GM18526 (cell line): ENCODE data around the gene TPRA1.

Experiments used
- POLR2A ChIP-seq: IDR thresholded peaks from 3 replicates; pipeline ENCODE4 v1.6.1; 2011; ENCODE audit not compliant: insufficient read length; ENCODE audit errors: extremely low read depth

The TPRA1 gene

DNA sequence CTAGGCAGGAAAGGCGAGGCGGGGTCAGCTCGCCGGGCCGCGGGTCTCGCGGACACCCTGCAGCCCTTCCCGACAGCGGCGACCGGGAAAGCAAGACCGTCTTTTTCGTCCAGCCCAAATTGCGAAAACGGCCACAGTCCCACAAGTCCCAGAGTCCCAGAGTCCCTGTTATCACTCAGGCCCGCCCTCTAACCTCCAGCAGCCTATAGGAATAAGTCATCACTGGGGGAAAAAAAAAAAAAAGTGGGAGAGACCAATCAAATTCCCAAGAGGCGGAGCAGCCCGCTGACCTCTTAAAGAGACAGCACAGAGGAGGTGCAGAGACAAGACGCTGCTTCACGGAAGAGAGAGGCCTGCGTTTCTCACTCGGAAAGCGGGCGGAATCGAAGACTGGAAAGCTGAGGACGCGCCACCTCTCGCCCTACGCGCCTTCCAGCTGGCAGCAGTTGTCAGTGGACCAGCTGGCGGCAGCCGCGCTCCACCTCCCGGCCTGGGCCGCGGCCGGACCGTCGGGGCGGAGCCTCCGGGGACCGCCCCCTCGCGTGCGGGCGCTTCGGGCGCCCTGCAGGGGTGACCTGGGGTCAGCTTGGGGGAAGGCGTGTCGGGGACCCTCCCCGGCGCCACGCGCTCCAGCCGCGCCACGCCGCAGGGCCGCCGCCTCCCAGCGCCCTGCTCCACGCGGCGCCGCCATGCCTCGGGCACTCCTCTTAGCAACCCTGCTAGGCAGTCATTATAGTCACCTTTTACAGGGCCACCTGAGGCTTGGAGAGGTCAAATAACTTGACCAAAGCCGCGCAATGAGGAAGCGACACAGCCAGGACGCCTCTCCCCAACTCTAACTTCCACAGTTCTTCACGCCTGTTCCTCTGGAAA is at the start of gene TPRA1:
TPRA1 (minus strand) TSS at position 141 of the 873 bp plus-strand sequence. CDS start 10,587 bp downstream, outside the sequence.
- peak; percentile 52 for TF ChIP-seq POLR2A

DNA sequence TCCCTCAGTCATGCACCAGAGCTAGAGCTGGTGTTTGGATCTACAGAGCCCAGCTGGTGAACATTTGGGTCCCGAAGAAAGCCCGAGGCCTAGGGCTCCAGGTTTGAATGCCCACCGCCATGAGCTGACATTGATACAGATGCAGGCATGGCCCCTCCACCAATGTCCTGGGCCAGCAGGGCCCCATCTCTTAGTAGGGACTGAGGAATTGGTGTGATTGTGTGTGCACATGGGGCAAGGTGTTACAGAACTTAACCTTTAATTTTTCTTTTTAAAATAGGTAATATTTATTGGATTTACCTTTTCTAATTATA is 49.5 kb upstream of the TPRA1 start:
- no peak for TF ChIP-seq POLR2A

DNA sequence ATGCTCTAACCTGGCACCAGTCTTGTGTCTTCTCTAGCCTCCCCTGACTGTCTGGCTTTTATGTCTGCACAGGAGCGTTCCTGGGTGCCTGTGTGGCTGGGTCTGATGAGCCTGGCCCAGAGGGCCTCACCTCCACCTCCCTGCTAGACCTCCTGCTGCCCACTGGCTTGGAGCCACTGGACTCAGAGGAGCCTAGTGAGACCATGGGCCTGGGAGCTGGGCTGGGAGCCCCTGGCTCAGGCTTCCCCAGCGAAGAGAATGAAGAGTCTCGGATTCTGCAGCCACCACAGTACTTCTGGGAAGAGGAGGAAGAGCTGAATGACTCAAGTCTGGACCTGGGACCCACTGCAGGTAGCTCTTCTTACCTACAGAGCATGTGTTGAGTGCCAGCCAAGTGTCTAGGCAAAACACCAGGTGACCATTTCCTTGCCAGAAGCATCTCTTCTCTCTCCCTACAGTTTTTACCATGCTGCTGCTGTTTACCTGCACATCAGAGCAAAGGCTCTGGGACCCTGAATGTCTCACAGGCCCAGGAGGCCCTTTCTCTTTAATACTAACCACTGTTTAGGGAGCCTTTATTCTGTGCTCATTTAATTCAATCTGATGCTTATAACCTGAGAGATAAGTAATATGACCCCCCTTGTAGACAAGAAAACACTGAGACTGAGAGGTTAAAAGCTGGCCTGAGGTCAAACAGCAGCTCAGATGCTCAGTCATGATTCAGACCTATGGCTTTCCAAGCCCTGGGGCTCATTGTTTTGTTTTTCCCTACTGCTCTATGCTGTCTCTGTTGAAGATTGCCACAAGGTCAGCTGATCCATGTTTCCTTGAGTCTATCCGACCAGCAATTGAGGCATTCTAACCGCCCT is 48.9 kb upstream of the TPRA1 start:
- no peak for TF ChIP-seq POLR2A

DNA sequence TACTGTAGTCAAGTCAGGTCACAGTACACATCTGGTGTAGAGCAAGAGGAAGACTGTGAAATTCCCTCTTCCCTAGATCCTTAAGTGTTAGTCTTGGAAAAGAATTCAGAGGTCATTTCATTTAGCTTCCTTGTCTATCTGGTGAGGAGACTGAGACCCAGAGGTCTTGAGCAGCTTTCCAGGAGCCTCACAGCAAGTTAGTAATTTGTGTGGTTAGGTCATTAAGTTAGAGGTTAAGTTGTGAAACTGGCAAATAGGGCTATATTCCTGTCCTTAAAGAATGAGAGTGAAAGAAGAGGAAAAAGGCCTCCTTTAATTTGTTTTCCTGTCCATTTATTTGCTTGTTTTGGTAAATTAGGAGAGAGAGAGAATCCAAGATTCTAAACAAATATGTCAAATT is 47.4 kb upstream of the TPRA1 start:
- no peak for TF ChIP-seq POLR2A

DNA sequence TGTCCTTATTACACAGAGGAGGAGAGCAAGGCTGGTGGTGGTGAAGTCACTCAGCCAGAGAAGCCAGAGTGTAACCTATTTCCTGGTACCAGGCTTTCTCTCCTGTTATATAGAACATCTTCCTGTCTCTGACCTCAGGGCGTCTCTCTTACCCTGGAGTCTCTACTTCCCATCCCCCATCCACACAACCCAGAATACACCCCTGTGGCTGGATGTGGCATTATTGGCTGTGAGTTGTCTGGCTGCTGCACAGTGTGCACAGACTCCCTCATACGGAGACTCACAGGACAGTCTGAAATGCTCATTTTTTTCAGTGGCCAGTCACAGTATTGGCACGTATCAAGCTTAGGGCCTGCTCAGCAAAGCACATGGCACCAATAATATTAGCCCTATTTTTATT is 47.0 kb upstream of the TPRA1 start:
- TF ChIP-seq POLR2A = no peak

DNA sequence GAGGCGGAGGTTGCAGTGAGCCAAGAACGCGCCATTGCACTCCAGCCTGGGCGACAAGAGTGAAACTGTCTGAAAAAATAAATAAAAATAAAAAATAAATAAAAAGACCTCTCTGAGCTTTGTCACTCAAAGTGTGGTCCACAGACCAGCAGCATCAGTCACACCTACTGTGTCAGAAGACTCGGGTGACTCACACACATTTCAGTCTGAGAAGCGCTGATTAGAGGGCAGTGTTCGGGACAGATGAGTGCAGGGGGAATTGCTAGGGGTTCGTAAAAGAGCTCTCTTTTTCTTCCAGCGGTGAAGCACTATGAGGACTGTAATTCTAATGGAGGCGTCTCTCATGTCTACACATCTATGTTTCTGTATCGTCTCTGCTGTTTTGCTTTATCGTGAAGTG is 44.1 kb upstream of the TPRA1 start:
- TF ChIP-seq POLR2A = no peak

DNA sequence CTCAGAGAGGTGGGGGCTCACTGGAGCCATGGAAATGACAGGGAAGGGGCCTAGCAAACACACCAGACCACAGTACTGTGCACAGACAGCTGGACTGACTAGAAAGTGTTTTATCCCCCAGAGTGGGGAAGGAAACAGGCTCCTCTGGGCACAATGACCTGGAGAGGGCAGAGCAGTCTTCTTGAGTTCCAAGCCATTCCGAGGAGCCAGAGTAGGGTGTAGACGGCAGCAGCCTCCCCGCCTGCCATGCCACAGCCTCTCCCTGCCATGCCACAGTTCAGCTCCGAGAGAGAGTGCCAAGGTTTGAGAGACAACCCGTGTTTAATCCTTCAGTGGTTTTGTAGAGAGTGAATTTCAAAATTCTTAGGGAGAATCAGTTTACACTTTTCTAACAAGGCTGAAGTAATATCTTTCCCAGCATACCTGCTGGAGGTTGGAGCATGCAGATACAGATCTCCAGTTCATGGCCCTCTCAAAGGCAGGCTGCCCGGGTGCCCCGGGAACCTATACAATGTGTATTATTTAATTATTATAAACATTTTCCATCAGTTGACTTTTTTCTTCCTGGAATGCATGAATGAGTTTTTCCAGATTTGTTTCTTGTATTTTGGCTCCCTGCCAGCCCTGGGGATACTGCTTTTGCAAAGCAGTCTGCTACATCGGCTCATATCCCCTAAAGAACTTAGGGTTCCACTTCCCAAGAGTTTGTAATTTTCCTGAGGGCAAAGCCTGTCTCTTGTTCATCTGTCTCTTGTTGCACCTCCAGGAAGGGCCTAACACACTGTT is 41.7 kb upstream of the TPRA1 start:
- no peak for TF ChIP-seq POLR2A

DNA sequence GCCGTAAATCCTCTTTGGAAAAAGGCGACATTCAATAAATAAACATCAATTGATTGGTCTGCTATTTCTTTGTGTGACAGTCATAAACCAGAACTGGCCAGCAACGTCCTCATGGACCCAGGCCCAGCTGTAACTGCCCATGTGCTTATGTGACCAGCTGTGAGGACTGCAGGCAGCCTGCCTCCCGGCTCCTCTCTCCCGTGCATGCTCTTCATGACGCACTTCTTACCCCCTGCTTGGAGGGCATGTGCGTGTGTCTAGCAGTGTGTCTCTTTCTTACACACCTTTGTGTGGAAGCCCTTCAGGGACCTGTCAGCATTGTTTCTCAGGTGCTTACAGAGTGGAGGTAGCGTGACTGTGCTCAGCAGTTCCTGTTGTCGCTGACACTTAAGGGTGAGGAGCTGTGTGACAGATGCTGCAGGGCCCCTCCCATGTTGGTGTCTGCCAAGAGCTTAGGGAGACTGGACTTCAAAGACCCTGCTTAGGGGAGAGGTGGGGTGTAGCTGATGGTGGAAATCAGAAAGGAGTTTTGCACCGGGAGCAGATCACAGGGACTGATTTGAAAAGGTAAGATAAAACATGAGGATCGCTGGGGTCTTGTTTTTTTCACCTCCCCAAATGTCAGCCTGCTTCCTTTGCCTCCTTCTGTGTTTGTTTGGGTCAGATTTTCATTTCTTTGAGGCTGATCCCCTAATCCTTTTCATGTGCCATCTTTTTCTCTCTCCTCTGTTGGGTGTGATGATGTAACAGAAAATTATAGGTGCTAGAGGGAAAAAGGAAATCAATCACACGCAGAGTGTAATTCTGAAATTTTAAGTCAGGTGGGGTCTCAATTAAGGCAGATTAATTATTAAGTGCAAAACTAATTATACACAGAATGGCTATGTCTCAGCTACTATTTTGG is 40.5 kb upstream of the TPRA1 start:
- TF ChIP-seq POLR2A = no peak

DNA sequence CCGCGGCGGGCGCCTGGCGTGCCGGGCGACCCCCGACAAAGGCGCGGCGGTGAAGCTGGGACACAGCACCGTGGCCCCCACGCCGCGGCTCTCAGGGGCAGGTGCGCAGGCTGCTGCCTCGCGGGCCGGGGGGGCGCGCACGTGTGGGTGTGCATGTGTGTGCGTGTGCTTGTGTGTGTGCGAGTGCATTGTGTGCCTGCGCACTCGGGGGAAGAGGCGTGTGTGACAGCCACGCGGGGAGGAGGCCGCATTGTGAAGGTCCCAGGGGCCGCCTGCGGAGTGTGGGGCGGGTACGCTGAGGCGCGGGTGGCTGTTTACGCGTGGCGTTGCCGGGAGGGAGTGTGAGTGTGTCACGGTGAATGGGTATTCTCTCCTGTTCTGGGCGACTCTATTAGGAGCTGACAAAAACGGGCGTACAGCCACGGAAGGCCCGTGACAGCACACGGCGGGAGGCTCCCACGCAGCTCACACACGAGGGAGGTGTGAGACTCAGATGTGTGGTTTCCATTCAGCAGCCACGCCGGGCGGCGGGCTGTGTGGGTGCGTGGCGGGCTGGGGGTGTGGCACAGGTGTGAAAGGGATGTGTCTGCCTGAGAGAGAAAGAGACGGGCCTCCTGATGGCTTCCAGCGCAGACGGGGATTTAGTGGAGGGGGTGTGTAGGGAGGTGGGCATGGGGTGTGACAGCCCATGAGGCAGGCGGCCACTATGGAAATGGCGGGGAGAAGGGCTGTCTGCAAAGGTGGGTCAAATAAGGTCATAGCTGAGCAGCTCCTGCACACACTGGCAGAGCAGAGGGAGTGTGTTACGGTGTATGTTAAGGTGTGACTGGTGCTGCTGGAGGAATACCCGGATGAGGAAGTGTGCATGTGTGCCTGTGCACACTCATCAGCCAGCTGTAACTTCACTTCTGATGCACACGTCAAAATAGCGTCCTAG is 39.2 kb upstream of the TPRA1 start:
- no peak for TF ChIP-seq POLR2A

DNA sequence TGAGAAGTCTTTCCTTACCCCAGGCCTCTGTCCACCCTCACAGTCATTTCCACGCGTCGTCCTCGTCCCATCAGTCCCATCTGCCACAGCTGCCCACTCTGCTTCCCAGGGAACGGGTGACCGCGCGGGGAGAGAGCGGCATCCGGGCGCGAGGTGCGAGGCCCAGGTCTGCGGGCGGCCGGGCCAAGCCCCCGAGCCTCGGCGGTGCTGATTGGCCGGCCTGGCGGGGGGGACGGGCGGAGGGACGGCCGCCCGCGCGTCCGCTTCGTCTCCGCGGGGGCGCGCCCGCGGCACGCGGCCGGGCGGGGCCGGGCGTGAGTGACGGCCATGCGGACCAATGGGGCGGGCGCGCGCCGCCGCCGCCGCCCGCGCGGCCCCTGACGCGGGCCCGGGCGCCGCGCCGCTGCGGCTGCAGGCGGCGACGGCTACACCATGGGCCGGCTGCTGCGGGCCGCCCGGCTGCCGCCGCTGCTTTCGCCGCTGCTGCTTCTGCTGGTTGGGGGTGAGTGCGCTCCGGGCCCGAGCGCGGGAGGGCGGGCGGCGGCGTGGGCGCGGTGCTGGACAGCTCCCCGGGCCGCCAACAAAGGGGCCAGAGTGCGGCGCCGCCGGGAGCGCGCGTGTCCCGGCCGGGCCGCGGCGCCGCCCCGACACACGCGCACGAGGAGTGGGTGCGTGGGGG is 38.4 kb upstream of the TPRA1 start, which contains the start of gene PODXL2:
PODXL2 (plus strand) TSS at position 398 of the 679 bp plus-strand sequence; CDS start at position 433, 35 bp downstream.
- no peak for TF ChIP-seq POLR2A

DNA sequence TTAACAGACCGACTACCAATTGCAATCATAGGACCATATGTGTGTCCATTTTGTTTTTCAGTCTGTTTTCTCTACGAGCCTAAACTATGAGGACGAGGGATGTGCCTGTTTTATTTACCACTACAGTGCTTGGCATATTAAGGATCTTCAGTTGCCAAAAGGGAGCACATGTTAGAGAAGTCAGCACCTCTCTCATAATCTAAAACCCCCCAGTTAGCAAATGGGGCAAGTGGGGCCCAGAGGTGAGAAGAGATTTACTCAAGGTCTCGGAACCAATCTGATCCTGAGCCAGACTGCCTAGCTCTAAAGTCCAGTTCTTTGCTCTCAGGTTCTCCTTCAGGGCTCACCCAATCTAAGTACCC is 37.9 kb upstream of the TPRA1 start:
- TF ChIP-seq POLR2A = no peak

DNA sequence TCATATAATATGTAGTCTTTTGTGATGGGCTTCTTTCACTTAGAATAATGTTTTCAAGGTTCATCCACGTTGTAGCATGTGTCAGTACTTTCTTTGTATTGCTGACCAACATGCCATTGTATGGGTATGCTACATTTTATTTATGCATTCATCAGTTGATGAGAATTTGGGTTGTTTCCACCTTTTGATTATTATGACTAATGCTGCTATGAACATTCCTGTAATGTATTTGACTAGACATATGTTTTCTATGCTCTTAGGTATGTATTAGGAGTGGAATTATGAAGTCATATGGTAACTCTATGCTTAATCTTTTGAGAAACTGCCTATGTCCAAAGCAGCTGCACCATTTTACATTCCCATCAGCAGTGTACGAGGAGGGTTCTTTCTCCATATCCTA is 35.3 kb upstream of the TPRA1 start:
- TF ChIP-seq POLR2A = no peak

DNA sequence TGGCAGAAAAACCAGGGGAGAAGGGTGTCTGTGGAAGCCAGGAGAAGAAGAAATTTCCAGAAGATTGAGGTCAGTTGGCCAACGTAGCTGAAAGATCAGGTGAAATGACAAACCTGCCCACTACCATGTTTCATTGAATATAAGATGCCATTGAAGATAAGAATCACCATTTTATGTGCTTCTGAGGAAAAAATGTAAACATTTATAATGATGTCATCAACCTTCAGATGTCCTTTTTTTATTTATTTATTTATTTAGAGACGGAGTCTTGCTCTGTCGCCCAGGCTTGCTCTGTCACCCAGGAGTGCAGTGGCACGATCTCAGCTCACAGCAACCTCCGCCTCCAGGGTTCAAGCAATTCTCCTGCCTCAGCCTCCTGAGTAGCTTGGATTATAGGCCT is 33.5 kb upstream of the TPRA1 start:
- TF ChIP-seq POLR2A = no peak
